Natural killer cell (primary cell): Measurements from ENCODE around the gene CACUL1. TPM values are rescaled to one million over a fixed set of nuclear protein-coding genes. Genes with fewer than 3 reads are reported as not detected.

Experiments
- ATAC-seq, 3 donors: fragments of 150-1000 bp in 2 of 3; fragments of 200-7000 bp in 1 of 3; cut with Tn5 transposase; 1 replicate in 1 of 3; 2 replicates in 2 of 3; pipeline ENCODE4 v1.10.0; 2021; ENCODE audit warnings: mild to moderate bottlenecking in 2 of 3, moderate library complexity in 2 of 3
- DNase-seq, 2 donors: peaks; one replicate each; pipeline versions ENCODE4 v3.0.0 to v3.0.0-alpha.2; 2013 to 2021; ENCODE audit warnings: mixed read lengths in 1 of 2
- H3K27ac ChIP-seq: one replicate; pipeline ENCODE4 v1.5.1; 2013; ENCODE audit warnings: mild to moderate bottlenecking, low read length
- H3K27me3 ChIP-seq: one replicate; pipeline ENCODE4 v1.6.1; 2013; ENCODE audit warnings: low read length; ENCODE audit not compliant: control insufficient read depth, insufficient read depth
- H3K36me3 ChIP-seq: one replicate; pipeline ENCODE4 v1.6.1; 2013; ENCODE audit warnings: low read length; ENCODE audit not compliant: control insufficient read depth, insufficient read depth
- H3K4me1 ChIP-seq: one replicate; pipeline ENCODE4 v1.6.1; 2013; ENCODE audit warnings: low read length; ENCODE audit not compliant: control insufficient read depth, insufficient read depth
- H3K4me3 ChIP-seq: one replicate; pipeline ENCODE4 v1.5.1; 2013; ENCODE audit warnings: low read length
- H3K9me3 ChIP-seq: one replicate; pipeline ENCODE4 v1.6.1; 2013; ENCODE audit warnings: low read length; ENCODE audit not compliant: control insufficient read depth, insufficient read depth
- H3K27ac Mint-ChIP-seq, 2 donors: one replicate each; pipeline ENCODE4 v1.8.0; 2022; ENCODE audit warnings: mild to moderate bottlenecking in 2 of 2, mixed read lengths in 2 of 2, moderate library complexity in 1 of 2
- H3K27me3 Mint-ChIP-seq, 2 donors: one replicate each; pipeline ENCODE4 v1.8.0; 2022; ENCODE audit warnings: low read depth in 2 of 2, mixed read lengths in 2 of 2
- H3K36me3 Mint-ChIP-seq: one replicate; pipeline ENCODE4 v1.8.0; 2022; ENCODE audit warnings: mixed read lengths
- H3K4me1 Mint-ChIP-seq, 2 donors: one replicate each; pipeline ENCODE4 v1.8.0; 2022; ENCODE audit warnings: mixed read lengths in 2 of 2
- H3K4me3 Mint-ChIP-seq: one replicate; pipeline ENCODE4 v1.8.0; 2022; ENCODE audit warnings: mild to moderate bottlenecking, moderate library complexity, mixed read lengths
- H3K9me3 Mint-ChIP-seq, 2 donors: one replicate each; pipeline ENCODE4 v1.8.0; 2022; ENCODE audit warnings: mixed read lengths in 2 of 2
- WGBS: methylation state at CpG from one replicate; pipeline ENCODE4 v1.1.7; 2013; ENCODE audit warnings: missing lambda C conversion rate; ENCODE audit not compliant: insufficient coverage; 5-methylcytosine and 5-hydroxymethylcytosine counted together
- intact Hi-C: fragments of 100-400 bp; cut with micrococcal nuclease; formaldehyde crosslinking; loops from one replicate; pipeline ENCODE4 v1.14.2; 2022
- total RNA-seq, 4 donors: library from RNA; stranded (reverse); fragments of 120-200 nt in 1 of 4; gene quantifications; one replicate each; pipeline versions ENCODE4 v1.2.3 to v1.2.4, GENCODE V29; 2013 to 2022
- TF ChIP-seq, protein P1 (sequence below): fragments of 200-600 bp; IDR thresholded peaks from one replicate; pipeline ENCODE4 v1.8.0; 2022; ENCODE audit warnings: antibody characterized with exemption

The CACUL1 gene
- total RNA-seq, 3 donors from 2014 or later (not counting 1 experiment from before 2014, with no cell fraction given), result 45.4 to 65.9 (median 47.6) TPM

DNA sequence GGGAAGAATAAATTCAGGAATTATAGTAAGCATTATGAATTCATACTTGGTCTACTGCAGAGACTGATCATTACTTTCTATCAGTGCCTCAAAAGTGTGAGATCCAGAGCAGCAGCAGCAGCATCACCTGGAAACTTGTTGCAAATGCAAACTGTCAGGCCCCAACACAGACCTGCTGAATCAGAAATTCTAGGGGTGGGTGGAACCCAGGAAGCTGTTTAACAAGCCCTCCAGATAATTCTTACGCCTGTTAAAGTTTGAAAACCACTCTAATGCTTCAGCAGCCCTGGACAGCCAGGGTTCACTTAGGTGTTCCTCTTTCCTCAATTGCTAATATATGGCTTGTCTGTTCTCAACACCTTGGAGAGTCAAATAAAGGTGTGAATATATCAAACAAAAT, 19.5 kb downstream of the CACUL1 start:
- TF ChIP-seq, protein P1, sequence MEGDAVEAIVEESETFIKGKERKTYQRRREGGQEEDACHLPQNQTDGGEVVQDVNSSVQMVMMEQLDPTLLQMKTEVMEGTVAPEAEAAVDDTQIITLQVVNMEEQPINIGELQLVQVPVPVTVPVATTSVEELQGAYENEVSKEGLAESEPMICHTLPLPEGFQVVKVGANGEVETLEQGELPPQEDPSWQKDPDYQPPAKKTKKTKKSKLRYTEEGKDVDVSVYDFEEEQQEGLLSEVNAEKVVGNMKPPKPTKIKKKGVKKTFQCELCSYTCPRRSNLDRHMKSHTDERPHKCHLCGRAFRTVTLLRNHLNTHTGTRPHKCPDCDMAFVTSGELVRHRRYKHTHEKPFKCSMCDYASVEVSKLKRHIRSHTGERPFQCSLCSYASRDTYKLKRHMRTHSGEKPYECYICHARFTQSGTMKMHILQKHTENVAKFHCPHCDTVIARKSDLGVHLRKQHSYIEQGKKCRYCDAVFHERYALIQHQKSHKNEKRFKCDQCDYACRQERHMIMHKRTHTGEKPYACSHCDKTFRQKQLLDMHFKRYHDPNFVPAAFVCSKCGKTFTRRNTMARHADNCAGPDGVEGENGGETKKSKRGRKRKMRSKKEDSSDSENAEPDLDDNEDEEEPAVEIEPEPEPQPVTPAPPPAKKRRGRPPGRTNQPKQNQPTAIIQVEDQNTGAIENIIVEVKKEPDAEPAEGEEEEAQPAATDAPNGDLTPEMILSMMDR, result no peak
- H3K9me3 ChIP-seq, result no peaks in the 10 kb centered on the region
- no peak overlapping the region for H3K27ac ChIP-seq
- H3K36me3 Mint-ChIP-seq, result no peaks in the 10 kb centered on the region
- WGBS, result 100% methylated on average over 1 of the region's 1 CpG
- intact Hi-C loops, result loop anchor here (1.0 kb wide), 1 partner anchor 19 kb away; the partner anchor contains the start of gene CACUL1
- no peaks in the 10 kb centered on the region for H3K9me3 Mint-ChIP-seq
- H3K4me1 ChIP-seq, result peaks cover 18% of the 10 kb centered on the region
- no peak overlapping the region for H3K4me3 ChIP-seq
- H3K4me3 Mint-ChIP-seq, result no peak overlapping the region
- ATAC-seq (no peak), DNase-seq (no peak)
- H3K27me3 ChIP-seq, result no peaks in the 10 kb centered on the region
- H3K36me3 ChIP-seq, result no peaks in the 10 kb centered on the region
- H3K27me3 Mint-ChIP-seq, result no peaks in the 10 kb centered on the region
- no peak overlapping the region for H3K27ac Mint-ChIP-seq
- H3K4me1 Mint-ChIP-seq, result peaks cover 69 to 70% of the 10 kb centered on the region in 2 donors

DNA sequence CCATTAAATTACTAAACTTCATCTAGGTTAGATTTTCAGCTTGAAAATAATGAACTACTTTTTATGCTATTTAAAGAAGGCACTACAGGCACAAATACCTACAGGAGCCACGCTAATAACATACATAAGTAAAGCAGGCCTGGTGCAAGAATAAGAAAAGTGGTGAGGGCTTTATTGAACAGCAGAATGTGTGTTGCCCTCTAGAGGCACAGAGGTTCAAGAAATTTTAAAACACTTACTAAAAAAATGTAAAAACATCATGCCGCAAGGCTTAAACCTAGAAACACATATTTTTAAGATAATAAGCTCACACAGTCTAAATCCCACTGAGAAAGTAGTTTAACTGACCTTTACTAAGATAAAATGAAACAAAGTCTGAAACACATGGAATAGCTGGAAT, 20.3 kb downstream of the CACUL1 start:
- H3K4me1 ChIP-seq, result peaks cover 18% of the 10 kb centered on the region
- no peaks in the 10 kb centered on the region for H3K9me3 ChIP-seq
- no CpG with 5 or more reads among the region's 2 CpGs for WGBS
- Mint-ChIP-seq H3K27me3 (no peaks in the 10 kb centered on the region), H3K36me3 (no peaks in the 10 kb centered on the region), H3K9me3 (no peaks in the 10 kb centered on the region), H3K27ac (peak overlapping the region in 1 of 2 donors; percentile 10), H3K4me3 (no peak overlapping the region), H3K4me1 (peaks cover 74 to 75% of the 10 kb centered on the region in 2 donors)
- no peaks in the 10 kb centered on the region for H3K27me3 ChIP-seq
- H3K36me3 ChIP-seq, result no peaks in the 10 kb centered on the region
- intact Hi-C loops, result no loop called here
- no peak for DNase-seq
- H3K27ac ChIP-seq, result no peak overlapping the region
- H3K4me3 ChIP-seq, result no peak overlapping the region
- TF ChIP-seq, protein P1, result no peak
- no peak for ATAC-seq

DNA sequence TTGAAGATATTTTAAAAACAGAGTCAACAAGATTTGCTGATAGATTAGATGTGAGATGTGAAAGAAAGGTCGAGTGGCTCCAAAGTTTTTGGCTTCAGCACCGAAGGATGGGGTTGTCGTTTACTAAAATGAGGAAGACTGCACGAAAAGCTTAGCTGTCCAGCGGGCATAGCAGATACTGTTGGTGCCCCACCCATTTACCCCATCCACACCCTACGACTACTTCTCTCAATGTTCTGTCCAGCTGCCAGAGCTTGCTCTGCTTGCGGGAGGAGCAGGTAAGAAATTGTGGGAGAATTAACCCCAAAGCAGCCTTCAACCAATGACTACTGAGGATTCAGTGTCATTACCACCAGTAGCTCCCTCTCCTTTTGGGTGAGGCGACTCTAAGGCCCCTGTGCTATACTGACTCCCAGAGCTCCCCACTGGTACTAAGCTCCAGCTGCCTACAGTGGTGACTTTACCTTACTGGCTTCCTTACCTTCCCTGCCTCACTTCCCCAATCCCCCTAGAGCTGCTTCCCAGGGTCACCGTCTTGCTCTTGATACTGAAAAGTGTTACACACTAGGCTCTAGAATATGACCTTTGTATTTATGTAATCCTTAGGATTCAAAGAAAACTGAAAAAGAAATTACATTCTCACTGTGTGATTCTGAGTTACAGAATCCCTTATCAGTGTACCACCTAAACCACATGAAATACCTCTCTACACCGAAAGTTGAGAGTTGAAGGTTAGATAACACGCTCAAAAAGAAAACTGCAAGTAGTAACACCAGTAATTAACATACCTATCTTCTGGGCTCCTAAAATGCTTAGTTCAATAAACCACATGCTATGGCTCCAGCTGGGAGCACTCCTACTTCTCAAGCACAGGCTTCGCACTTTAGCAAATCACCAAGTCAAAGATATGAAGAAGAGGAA, 22.3 kb downstream of the CACUL1 start:
- 76% methylated on average over 10 of the region's 12 CpGs for WGBS
- Histone ChIP-seq H3K27ac (peak overlapping the region; percentile 26), H3K4me3 (no peak overlapping the region), H3K27me3 (no peaks in the 10 kb centered on the region), H3K9me3 (no peaks in the 10 kb centered on the region), H3K4me1 (peaks cover 18% of the 10 kb centered on the region), H3K36me3 (no peaks in the 10 kb centered on the region)
- intact Hi-C loops, result no loop called here
- Mint-ChIP-seq H3K27ac (peak overlapping the region; percentile 84 to 91), H3K4me1 (peaks cover 65 to 67% of the 10 kb centered on the region in 2 donors), H3K27me3 (no peaks in the 10 kb centered on the region), H3K4me3 (peak overlapping the region; percentile 60), H3K9me3 (no peaks in the 10 kb centered on the region), H3K36me3 (no peaks in the 10 kb centered on the region)
- ATAC-seq (peak in 1 of 3 donors; percentile 50), DNase-seq (peak in 1 of 2 donors; percentile 51)
- TF ChIP-seq, protein P1, result no peak
